Posterior vena cava (tissue), 2 donors: ENCODE results near the gene LAPTM5. TPM values are rescaled to one million over a fixed set of nuclear protein-coding genes. Genes with fewer than 3 reads are reported as not detected.

Experiments
- DNase-seq: peaks from one replicate; pipeline ENCODE4 v3.0.0-alpha.2; 2020; ENCODE audit warnings: low spot score
- intact Hi-C, 2 donors: fragments of 100-400 bp; cut with DNase I; formaldehyde crosslinking; loops; one replicate each; pipeline versions ENCODE4 v1.14.1 to v1.14.2; 2022 to 2023
- total RNA-seq, 2 donors: library from RNA; stranded (reverse); fragmentation: NEBNext Ultra II Directional; extraction: Animal tissue kit (Norgen Biotek cat#: 25700); gene quantifications; one replicate each; pipeline ENCODE4 v1.2.1, GENCODE V29; 2021
- donor health status: DM: yes; HTN: yes; CAD: no.
- donor health status: DM: yes; HTN: yes; CAD: no.

The LAPTM5 gene
- total RNA-seq, 2 donors from 2014 or later = 80.1 to 120 TPM

- intact Hi-C loops = no loop called here
- no peak for DNase-seq
These were observed 30.5 kb downstream of the LAPTM5 start for GRCh38 chr1:30726773-30727684.

DNA sequence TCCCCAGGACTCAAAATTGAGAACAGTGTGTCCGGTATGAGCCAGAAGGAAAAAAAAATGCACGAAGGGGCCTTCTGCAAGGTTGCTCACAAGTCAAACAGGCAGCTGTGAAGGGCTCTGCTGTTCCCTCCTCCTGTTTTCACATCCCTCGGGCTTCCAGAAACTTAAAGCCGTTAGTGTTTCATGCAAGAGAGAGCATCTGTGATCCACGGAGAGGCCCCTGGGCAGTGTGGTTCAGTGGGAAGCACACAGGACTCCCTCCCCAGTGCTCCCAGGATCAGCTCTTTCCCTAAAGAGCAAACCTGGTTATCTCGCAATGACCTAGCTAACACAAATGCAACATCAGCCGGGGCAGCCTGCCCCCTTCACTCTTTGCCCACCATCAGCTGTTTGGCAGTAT, 31.3 kb downstream of the LAPTM5 start:
- DNase-seq = no peak
- intact Hi-C loops = no loop called here

- intact Hi-C loops = no loop called here
- DNase-seq = no peak
These were observed 32.0 kb downstream of the LAPTM5 start for GRCh38 chr1:30725450-30726095.

GRCh38 chr1:30724655-30725421, 32.7 kb downstream of the LAPTM5 start:
- intact Hi-C loops = loop anchor here (5.0 kb wide), 1 partner anchor 187 kb away; no protein-coding TSS in a partner anchor
- no peak for DNase-seq

DNA sequence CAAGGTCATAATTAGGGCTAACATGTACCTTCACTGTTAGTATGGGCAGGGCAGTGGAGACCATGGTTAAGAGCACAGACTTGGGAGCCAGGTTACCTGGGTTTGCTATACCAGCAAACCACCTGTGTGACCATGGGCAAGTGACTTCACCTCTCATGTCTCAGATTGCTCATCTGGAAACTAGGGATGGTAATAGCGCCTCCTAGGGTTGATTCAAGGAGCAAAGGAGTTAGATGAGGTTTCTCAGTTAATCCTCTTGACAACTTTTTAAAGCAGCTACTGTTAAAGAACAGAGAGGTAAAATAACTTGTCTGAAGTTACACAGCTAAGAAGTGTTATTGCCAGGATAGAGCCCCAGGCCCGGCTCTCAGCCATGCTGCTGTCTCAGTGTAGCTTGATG, 33.4 kb downstream of the LAPTM5 start:
- intact Hi-C loops = loop anchor here (5.0 kb wide), 1 partner anchor 188 kb away; no protein-coding TSS in a partner anchor
- DNase-seq = no peak

GRCh38 chr1:30723331-30723755, 34.2 kb downstream of the LAPTM5 start, which contains the start of gene MATN1:
Gene MATN1, minus strand, starts transcription at chr1:30723585. Its CDS starts 34 bp downstream, at chr1:30723551.
- intact Hi-C loops = loop anchor here (5.0 kb wide), 1 partner anchor 189 kb away; no protein-coding TSS in a partner anchor

GRCh38 chr1:30721812-30722537, 35.6 kb downstream of the LAPTM5 start:
- intact Hi-C loops = loop anchor here (5.0 kb wide), 1 partner anchor 190 kb away; no protein-coding TSS in a partner anchor
- DNase-seq = no peak

More at GRCh38 chr1:30723331-30723755, 34.2 kb downstream of the LAPTM5 start, which contains the start of gene MATN1:
- DNase-seq = no peak

DNA sequence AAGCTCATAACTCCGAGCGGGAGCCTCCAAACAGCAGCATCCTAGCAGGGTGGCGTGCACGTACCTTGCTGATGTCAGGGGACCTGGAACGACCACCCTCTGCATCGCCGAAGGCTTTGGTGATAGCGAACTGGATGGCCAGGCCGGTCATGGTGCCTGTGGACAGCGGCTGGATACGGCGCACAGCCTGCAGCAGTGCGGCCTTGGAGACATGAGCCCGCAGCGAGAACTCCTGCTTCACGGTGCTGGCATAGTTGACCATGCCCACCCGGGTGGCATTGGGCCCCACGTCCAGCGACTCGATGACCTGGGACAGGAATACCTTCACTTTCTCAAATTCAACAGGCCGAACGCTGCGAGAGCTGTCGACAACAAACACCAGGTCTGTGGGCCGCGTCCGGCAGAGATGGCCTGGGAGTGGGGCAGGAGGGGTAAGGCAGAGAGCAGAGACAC, 36.2 kb downstream of the LAPTM5 start:
- intact Hi-C loops = loop anchor here (5.0 kb wide), 1 partner anchor 191 kb away; no protein-coding TSS in a partner anchor
- no peak for DNase-seq

GRCh38 chr1:30720271-30721223, 37.0 kb downstream of the LAPTM5 start:
- DNase-seq = no peak
- intact Hi-C loops = loop anchor here (5.0 kb wide), 1 partner anchor 192 kb away; no protein-coding TSS in a partner anchor

DNA sequence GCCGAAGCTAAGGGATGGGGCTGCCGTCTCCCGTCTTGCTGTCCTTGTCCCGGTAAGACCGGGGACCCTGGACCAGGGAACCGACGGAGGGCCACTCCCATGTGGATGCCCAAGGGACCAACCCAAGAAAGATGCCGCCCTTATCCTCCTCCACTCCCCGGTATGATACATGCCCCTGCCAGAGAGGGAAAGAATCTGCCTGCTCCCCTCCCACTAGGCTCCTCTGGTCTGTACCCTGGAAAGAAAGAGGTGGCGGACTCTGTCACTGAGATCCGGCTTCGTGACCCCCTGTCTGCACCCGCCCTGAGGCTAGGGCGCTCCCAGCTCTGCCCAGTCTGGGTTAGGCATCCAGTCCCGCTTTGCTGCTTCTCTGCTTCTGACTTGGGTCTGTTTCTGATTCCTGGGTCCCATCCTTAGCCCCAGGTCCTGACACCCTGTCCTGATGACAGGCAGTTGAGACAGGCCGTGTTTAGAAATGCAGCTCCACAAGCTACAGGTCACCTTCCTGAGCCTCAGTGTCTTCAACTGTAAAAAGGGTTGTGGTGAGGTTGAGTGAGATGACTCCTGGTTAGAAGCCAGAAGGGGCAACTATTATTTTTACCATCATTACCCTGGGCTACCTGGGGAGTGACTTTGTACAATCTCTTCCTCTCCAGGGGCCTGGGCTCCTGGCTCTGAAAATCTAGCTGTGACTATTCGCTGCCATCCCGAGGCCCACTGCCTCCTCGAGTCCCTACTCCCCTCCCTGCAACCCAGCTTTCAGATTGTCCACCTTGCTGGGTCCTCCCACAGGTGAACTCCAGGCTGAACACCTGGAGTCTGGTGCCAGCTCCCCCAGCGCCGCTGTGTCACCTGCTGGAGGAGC, 37.9 kb downstream of the LAPTM5 start:
- intact Hi-C loops = loop anchor here (1.0 to 5.0 kb wide), 3 partner anchors 60 to 193 kb away; no protein-coding TSS in a partner anchor
- no peak for DNase-seq

GRCh38 chr1:30718636-30719405, 38.8 kb downstream of the LAPTM5 start:
- peak; percentile 95 for DNase-seq
- intact Hi-C loops = loop anchor here (1.0 kb wide), 2 partner anchors 60 to 61 kb away; no protein-coding TSS in a partner anchor

GRCh38 chr1:30718091-30718635, 39.4 kb downstream of the LAPTM5 start:
- intact Hi-C loops = no loop called here
- DNase-seq = peak; percentile 100

DNA sequence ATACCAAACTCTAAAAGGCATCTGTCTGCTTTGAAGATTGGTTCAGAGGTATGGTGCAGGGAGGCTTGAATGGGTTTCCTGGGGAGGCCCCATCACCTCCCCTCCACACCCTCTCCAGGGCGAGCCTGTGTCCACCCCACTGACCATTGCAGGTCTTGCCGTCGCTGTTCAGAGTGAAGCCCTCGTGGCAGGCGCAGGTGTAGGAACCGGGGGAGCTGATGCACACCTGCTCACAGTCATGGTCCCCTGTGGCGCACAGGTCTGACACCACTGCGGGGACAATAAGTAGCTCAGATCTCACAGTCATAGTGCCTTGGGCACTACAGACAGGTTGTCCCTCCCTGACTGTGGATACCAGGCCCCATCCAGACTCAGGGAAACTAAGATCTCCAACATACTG, 40.9 kb downstream of the LAPTM5 start:
- no peak for DNase-seq
- intact Hi-C loops = no loop called here

DNA sequence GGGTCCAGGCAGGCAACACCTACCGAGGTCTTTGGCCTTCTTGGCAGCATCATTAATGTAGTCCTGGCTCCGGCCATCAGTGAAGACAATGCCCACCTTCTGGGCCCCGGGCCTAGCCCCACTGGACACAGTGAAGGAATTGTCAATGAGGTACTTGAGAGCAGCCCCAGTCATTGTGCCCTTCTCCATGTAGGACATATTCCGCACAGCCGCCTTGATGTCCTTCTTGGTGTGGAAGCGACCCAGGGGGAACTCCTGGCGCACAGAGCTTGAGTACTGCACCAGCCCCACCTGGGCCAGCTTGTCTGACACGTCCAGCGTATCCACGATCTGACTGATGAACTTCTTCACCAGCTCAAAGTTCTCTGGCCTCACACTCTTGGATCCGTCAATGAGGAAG, 41.7 kb downstream of the LAPTM5 start:
- no peak for DNase-seq
- intact Hi-C loops = no loop called here

DNA sequence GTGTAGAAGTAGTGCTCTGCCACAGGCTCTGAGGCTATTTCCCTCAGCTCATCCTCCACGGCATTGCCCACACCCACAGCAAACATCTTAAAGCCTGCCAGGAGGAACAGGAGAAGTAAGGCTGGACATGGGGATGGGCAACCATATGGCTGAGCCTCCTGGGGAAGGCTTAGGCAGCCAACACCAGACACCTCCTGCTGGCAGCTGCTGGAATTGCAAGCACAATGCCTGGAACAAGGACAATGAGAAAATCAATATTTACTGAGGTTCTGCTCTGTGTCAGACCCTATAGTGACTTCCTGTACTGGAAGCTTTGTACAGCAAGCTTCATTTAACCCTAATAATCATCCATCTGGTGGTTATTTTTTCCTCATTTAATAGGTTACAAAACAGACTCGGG, 42.4 kb downstream of the LAPTM5 start:
- intact Hi-C loops = no loop called here
- DNase-seq = no peak
